CD8-positive, alpha-beta memory T cell (primary cell): Measurements from ENCODE around the gene LEPROT. TPM values are rescaled to one million over a fixed set of nuclear protein-coding genes. Genes with fewer than 3 reads are reported as not detected.
"Not testable (repeated sequence)": the region's sequence is repeated elsewhere in the genome, so short reads cannot be mapped to it uniquely, and the experiment has no call there.

Source experiments
- CTCF ChIA-PET: fragments of 350-600 bp; sonication (Branson Sonifier 250); formaldehyde crosslinking; loops from one replicate; lab custom pipeline; 2021; ENCODE audit warnings: antibody characterized with exemption; lab: Charles Lee
- POLR2A ChIA-PET: fragments of 350-600 bp; sonication (Branson Sonifier 250); formaldehyde crosslinking; loops from one replicate; lab custom pipeline; 2021; ENCODE audit warnings: antibody characterized with exemption; lab: Charles Lee
- DNase-seq, 5 donors: peaks; one replicate each; pipeline versions ENCODE4 v3.0.0 to v3.0.0-alpha.2; 2020 to 2022; ENCODE audit warnings: mixed read lengths in 1 of 5
- H3K27ac ChIP-seq: one replicate; pipeline ENCODE4 v1.7.0; 2013; ENCODE audit warnings: low read depth, mild to moderate bottlenecking, low read length, moderate library complexity
- H3K27me3 ChIP-seq: 2 replicates; pipeline ENCODE4 v1.7.0; 2013; ENCODE audit warnings: low read length, mild to moderate bottlenecking; ENCODE audit not compliant: insufficient read depth, poor library complexity, severe bottlenecking
- H3K36me3 ChIP-seq: 2 replicates; pipeline ENCODE4 v1.7.0; 2013; ENCODE audit warnings: mild to moderate bottlenecking, low read length, moderate library complexity; ENCODE audit not compliant: insufficient read depth
- H3K4me1 ChIP-seq: 2 replicates; pipeline ENCODE4 v1.7.0; 2013; ENCODE audit warnings: mild to moderate bottlenecking, low read length, moderate library complexity; ENCODE audit not compliant: insufficient read depth
- H3K4me3 ChIP-seq: 2 replicates; pipeline ENCODE4 v1.7.0; 2013; ENCODE audit warnings: mild to moderate bottlenecking, low read length
- H3K9me3 ChIP-seq: 2 replicates; pipeline ENCODE4 v1.7.0; 2013; ENCODE audit warnings: mild to moderate bottlenecking, low read length
- H3K27ac Mint-ChIP-seq, 8 donors: one replicate each; pipeline ENCODE4 v1.8.0; 2020 to 2021; ENCODE audit warnings: mixed read lengths in 8 of 8, mild to moderate bottlenecking in 6 of 8, inconsistent platforms in 3 of 8, moderate library complexity in 3 of 8
- H3K27me3 Mint-ChIP-seq, 2 donors: one replicate each; pipeline ENCODE4 v1.8.0; 2020 to 2021; ENCODE audit warnings: mixed read lengths in 2 of 2, mild to moderate bottlenecking in 1 of 2, moderate library complexity in 1 of 2
- H3K36me3 Mint-ChIP-seq, 3 donors: one replicate each; pipeline ENCODE4 v1.8.0; 2020 to 2021; ENCODE audit warnings: mixed read lengths in 3 of 3, inconsistent platforms in 1 of 3, mild to moderate bottlenecking in 1 of 3
- H3K4me1 Mint-ChIP-seq, 3 donors: one replicate each; pipeline ENCODE4 v1.8.0; 2020 to 2021; ENCODE audit warnings: mixed read lengths in 3 of 3, inconsistent platforms in 1 of 3, mild to moderate bottlenecking in 1 of 3
- H3K4me3 Mint-ChIP-seq, 7 donors: one replicate each; pipeline ENCODE4 v1.8.0; 2020 to 2021; ENCODE audit warnings: mixed read lengths in 7 of 7, mild to moderate bottlenecking in 6 of 7, moderate library complexity in 4 of 7, inconsistent platforms in 2 of 7
- H3K9me3 Mint-ChIP-seq, 5 donors: one replicate each; pipeline ENCODE4 v1.8.0; 2020 to 2022; ENCODE audit warnings: mixed read lengths in 5 of 5, mild to moderate bottlenecking in 3 of 5, moderate library complexity in 2 of 5, inconsistent platforms in 1 of 5
- polyA plus RNA-seq: library from polyadenylated mRNA; unstranded; fragments of 300-500 nt; fragmentation: Illumina TruSeq; gene quantifications from one replicate; pipeline ENCODE4 v1.2.3, GENCODE V29; 2021
- total RNA-seq, 2 experiments: library from RNA; stranded (reverse); gene quantifications; one replicate each; pipeline ENCODE4 v1.2.3, GENCODE V29; 2021

The LEPROT gene
- total and polyA plus RNA-seq, 3 experiments from 2014 or later = 16.4 to 21.6 (median 18.1) TPM

GRCh38 chr1:65443647-65444046 lies 23.2 kb downstream of the LEPROT start:
- H3K4me3 Mint-ChIP-seq = no peak overlapping the region

GRCh38 chr1:65444128-65444640 lies 23.7 kb downstream of the LEPROT start:
- H3K36me3 ChIP-seq = no peaks in the 10 kb centered on the region
- no peak overlapping the region for H3K27ac Mint-ChIP-seq
- H3K27me3 ChIP-seq = no peaks in the 10 kb centered on the region
- H3K27me3 Mint-ChIP-seq = no peaks in the 10 kb centered on the region
- H3K9me3 ChIP-seq = no peaks in the 10 kb centered on the region
- no peak overlapping the region for H3K4me3 Mint-ChIP-seq
- no peak overlapping the region for H3K4me3 ChIP-seq
- H3K36me3 Mint-ChIP-seq = peaks cover 0 to 4% (median 0%) of the 10 kb centered on the region in 3 donors
- H3K4me1 ChIP-seq = no peaks in the 10 kb centered on the region
- H3K4me1 Mint-ChIP-seq = no peaks in the 10 kb centered on the region
- ChIA-PET CTCF (no interaction called here), POLR2A (no interaction called here)
- no peak overlapping the region for H3K27ac ChIP-seq
- DNase-seq = no peak
- H3K9me3 Mint-ChIP-seq = peaks cover 0 to 2% (median 0%) of the 10 kb centered on the region in 5 donors

More at GRCh38 chr1:65443647-65444046, 23.2 kb downstream of the LEPROT start:
- ChIA-PET CTCF (no interaction called here), POLR2A (no interaction called here)
- Histone ChIP-seq H3K4me3 (no peak overlapping the region), H3K27ac (no peak overlapping the region), H3K36me3 (no peaks in the 10 kb centered on the region), H3K9me3 (no peaks in the 10 kb centered on the region), H3K4me1 (no peaks in the 10 kb centered on the region), H3K27me3 (no peaks in the 10 kb centered on the region)
- DNase-seq = no peak
- H3K36me3 Mint-ChIP-seq = peaks cover 0 to 4% (median 0%) of the 10 kb centered on the region in 3 donors
- no peaks in the 10 kb centered on the region for H3K27me3 Mint-ChIP-seq
- no peak overlapping the region for H3K27ac Mint-ChIP-seq
- H3K4me1 Mint-ChIP-seq = no peaks in the 10 kb centered on the region
- H3K9me3 Mint-ChIP-seq = peaks cover 0 to 2% (median 0%) of the 10 kb centered on the region in 5 donors

- CTCF ChIA-PET = no interaction called here
- Mint-ChIP-seq H3K9me3 (peaks cover 0 to 2% (median 0%) of the 10 kb centered on the region in 5 donors), H3K36me3 (peaks cover 0 to 4% (median 0%) of the 10 kb centered on the region in 3 donors)
Measured at GRCh38 chr1:65445837-65446236, 25.4 kb downstream of the LEPROT start.

GRCh38 chr1:65449214-65449823 lies 28.9 kb downstream of the LEPROT start:
- no peaks in the 10 kb centered on the region for H3K9me3 ChIP-seq
- no peaks in the 10 kb centered on the region for H3K4me1 ChIP-seq
- DNase-seq = no peak
- no peak overlapping the region for H3K4me3 ChIP-seq
- H3K27ac ChIP-seq = no peak overlapping the region
- Mint-ChIP-seq H3K36me3 (no peaks in the 10 kb centered on the region), H3K27me3 (peaks cover 0 to 1% of the 10 kb centered on the region in 2 donors), H3K4me1 (no peaks in the 10 kb centered on the region), H3K9me3 (peaks cover 0 to 7% (median 3%) of the 10 kb centered on the region in 5 donors), H3K4me3 (no peak overlapping the region), H3K27ac (no peak overlapping the region)
- POLR2A ChIA-PET = no interaction called here
- CTCF ChIA-PET = no interaction called here
- H3K27me3 ChIP-seq = no peaks in the 10 kb centered on the region
- H3K36me3 ChIP-seq = no peaks in the 10 kb centered on the region

More at GRCh38 chr1:65445837-65446236, 25.4 kb downstream of the LEPROT start:
- H3K4me3 ChIP-seq = no peak overlapping the region
- Mint-ChIP-seq H3K27ac (no peak overlapping the region), H3K4me1 (no peaks in the 10 kb centered on the region), H3K4me3 (no peak overlapping the region), H3K27me3 (no peaks in the 10 kb centered on the region)
- POLR2A ChIA-PET = no interaction called here
- no peaks in the 10 kb centered on the region for H3K36me3 ChIP-seq
- H3K27ac ChIP-seq = no peak overlapping the region
- no peaks in the 10 kb centered on the region for H3K9me3 ChIP-seq
- H3K4me1 ChIP-seq = no peaks in the 10 kb centered on the region
- H3K27me3 ChIP-seq = no peaks in the 10 kb centered on the region
- no peak for DNase-seq

GRCh38 chr1:65455678-65456077 lies 35.2 kb downstream of the LEPROT start:
- H3K4me3 ChIP-seq, H3K9me3 ChIP-seq, H3K36me3 ChIP-seq, DNase-seq, CTCF ChIA-PET, POLR2A ChIA-PET, H3K4me1 ChIP-seq, H3K27me3 Mint-ChIP-seq, H3K27me3 ChIP-seq, H3K27ac ChIP-seq, H3K4me3 Mint-ChIP-seq: not testable (repeated sequence)
- H3K36me3 Mint-ChIP-seq = peaks cover 0 to 18% (median 6%) of the 10 kb centered on the region in 3 donors
- peak overlapping the region in 1 of 8 donors; percentile 33 for H3K27ac Mint-ChIP-seq
- peaks cover 4 to 22% (median 13%) of the 10 kb centered on the region in 5 donors for H3K9me3 Mint-ChIP-seq
- peaks cover 16 to 26% (median 25%) of the 10 kb centered on the region in 3 donors for H3K4me1 Mint-ChIP-seq

- Histone ChIP-seq H3K27ac (no peak overlapping the region), H3K4me1 (no peaks in the 10 kb centered on the region), H3K27me3 (no peaks in the 10 kb centered on the region), H3K36me3 (no peaks in the 10 kb centered on the region), H3K4me3 (no peak overlapping the region), H3K9me3 (no peaks in the 10 kb centered on the region)
- no peak for DNase-seq
- ChIA-PET CTCF (no interaction called here), POLR2A (no interaction called here)
- Mint-ChIP-seq H3K4me3 (no peak overlapping the region), H3K9me3 (peaks cover 4 to 23% (median 13%) of the 10 kb centered on the region in 5 donors), H3K4me1 (peaks cover 16 to 26% (median 25%) of the 10 kb centered on the region in 3 donors), H3K27me3 (peaks cover 0 to 1% of the 10 kb centered on the region in 2 donors), H3K27ac (no peak overlapping the region), H3K36me3 (peaks cover 0 to 24% (median 6%) of the 10 kb centered on the region in 3 donors)
Measured at GRCh38 chr1:65456481-65456880, 36.0 kb downstream of the LEPROT start.

DNA sequence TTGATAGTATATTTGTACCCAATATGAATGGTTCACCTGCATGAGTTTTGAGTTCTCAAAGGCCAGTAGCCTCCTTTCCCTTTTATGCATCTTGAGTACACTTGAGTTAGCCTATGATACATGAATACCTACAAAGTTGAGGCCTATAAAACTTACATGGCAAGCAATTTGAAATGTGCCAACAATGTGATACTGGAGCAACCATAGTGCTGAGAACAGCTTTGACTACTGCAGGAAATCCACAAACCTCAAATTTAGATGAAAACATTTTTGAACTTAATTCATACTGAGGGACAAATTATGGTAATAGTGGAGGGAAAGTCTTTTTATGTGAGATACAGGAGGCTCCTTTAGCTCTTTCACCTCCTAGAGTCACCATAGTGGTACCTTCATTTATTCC lies 37.4 kb downstream of the LEPROT start:
- ChIA-PET CTCF (no interaction called here), POLR2A (no interaction called here)
- no peak overlapping the region for H3K4me3 Mint-ChIP-seq

DNA sequence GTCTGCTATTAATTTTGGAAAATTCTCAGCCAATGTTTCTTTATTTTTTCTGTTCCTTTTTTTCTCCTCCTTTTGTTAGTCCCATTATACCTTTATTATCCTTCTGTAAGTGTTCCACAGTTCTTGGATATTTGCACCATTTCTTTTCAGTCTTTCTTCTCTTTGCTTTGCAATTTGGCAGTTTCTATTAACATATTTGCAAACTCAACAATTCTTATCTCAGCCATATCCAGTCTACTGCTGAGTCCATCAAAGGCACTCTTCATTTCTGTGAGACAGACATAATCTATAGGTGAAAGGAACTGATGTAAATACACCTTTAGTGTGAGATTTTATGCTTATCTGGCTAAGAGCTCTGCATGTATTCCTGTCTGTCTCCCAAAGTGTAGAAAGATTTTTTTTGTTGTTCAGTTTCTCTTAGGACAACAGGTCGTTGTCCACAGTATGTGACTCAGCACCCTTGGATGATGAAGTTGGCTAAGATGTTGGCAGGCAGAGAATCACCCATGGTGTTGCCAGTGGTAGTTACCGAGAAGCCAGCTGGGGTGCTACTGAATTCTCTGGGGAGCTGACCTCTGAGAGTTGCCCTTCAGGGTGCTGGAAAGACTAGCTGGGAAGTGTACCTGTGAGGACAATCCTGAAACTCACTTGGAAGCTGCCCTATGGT lies 38.4 kb downstream of the LEPROT start:
- Histone ChIP-seq H3K4me1 (no peaks in the 10 kb centered on the region), H3K27me3 (no peaks in the 10 kb centered on the region), H3K36me3 (no peaks in the 10 kb centered on the region), H3K9me3 (no peaks in the 10 kb centered on the region), H3K4me3 (no peak overlapping the region), H3K27ac (no peak overlapping the region)
- CTCF ChIA-PET = interaction anchor here (1.1 to 1.4 kb wide), 5 partner anchors 10 to 65 kb away, joined by 3 to 4 read pairs (median 3); no protein-coding TSS in a partner anchor
- H3K4me3 Mint-ChIP-seq = no peak overlapping the region
- DNase-seq = no peak
- H3K4me1 Mint-ChIP-seq = peaks cover 16 to 26% (median 25%) of the 10 kb centered on the region in 3 donors
- POLR2A ChIA-PET = no interaction called here
- peaks cover 6 to 35% (median 14%) of the 10 kb centered on the region in 5 donors for H3K9me3 Mint-ChIP-seq
- H3K36me3 Mint-ChIP-seq = peaks cover 2 to 32% (median 7%) of the 10 kb centered on the region in 3 donors
- H3K27ac Mint-ChIP-seq = no peak overlapping the region
- no peaks in the 10 kb centered on the region for H3K27me3 Mint-ChIP-seq

More for the DNA sequence above, 37.4 kb downstream of the LEPROT start:
- Histone ChIP-seq H3K4me1 (no peaks in the 10 kb centered on the region), H3K27ac (no peak overlapping the region), H3K36me3 (no peaks in the 10 kb centered on the region), H3K4me3 (no peak overlapping the region), H3K27me3 (no peaks in the 10 kb centered on the region), H3K9me3 (no peaks in the 10 kb centered on the region)
- peaks cover 16 to 26% (median 25%) of the 10 kb centered on the region in 3 donors for H3K4me1 Mint-ChIP-seq
- H3K27me3 Mint-ChIP-seq = peaks cover 0 to 1% of the 10 kb centered on the region in 2 donors
- DNase-seq = no peak
- peaks cover 5 to 31% (median 13%) of the 10 kb centered on the region in 5 donors for H3K9me3 Mint-ChIP-seq
- peaks cover 0 to 32% (median 7%) of the 10 kb centered on the region in 3 donors for H3K36me3 Mint-ChIP-seq
- H3K27ac Mint-ChIP-seq = peak overlapping the region in 2 of 8 donors; percentile 3 to 5
